Choroid plexus epithelial cell (primary cell): ENCODE results near the gene TMEM38A.
A peak's percentile ranks its signal among the peaks of the same experiment; 100 is the strongest.

ENCODE experiments used
- DNase-seq: peaks from one replicate; pipeline ENCODE4 v3.0.0-alpha.2; 2010; ENCODE audit warnings: low read depth
- H3K4me3 ChIP-seq: 2 replicates; pipeline ENCODE4 v1.5.1; 2011; ENCODE audit warnings: low read depth, mild to moderate bottlenecking, control low read depth, low read length, moderate library complexity
- TF ChIP-seq, protein P1 (sequence below): conservative IDR thresholded peaks from 2 replicates; pipeline ENCODE4 v1.5.1; 2011; ENCODE audit warnings: low read depth, mild to moderate bottlenecking, control low read depth, inconsistent platforms, low read length, moderate library complexity

Gene TMEM38A

DNA sequence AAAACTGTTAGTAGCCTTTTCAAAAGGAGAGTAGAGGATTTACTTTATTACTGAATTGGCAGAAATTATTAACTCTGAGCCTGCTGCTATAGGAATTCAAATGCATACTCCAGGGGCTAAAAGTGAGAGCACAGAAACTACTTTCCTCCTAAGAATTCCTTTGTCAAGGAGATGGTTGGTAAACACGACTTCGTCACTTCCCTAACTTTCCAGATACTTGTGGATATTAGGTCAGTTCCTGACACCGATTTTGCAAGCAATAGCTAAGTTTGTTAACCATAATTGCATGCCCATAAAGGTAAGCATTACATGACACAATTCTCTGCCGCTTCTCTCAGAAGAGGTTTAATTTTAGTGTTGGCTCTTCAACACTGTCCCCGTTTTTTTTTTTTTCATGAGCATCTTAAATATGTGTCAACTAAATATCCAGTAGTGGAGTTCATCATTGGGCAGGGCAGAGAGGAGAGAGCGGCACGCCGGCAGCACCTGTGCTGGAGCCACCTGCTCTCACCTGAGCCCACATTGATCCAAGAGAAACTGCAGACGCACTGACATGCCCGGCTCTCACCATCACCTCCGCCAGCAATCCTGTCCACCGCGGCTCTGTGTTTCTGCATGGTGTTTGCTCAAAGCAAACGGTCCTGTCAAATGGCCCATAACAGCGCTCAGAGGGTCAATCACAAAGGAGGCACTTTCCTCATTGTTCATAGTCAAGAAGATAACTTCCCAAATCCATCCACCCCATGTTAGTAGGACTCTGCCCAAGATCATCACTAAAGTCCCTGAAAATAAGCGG is 35.6 kb upstream of the TMEM38A start:
- no peak overlapping the region for H3K4me3 ChIP-seq
- TF ChIP-seq, protein P1, sequence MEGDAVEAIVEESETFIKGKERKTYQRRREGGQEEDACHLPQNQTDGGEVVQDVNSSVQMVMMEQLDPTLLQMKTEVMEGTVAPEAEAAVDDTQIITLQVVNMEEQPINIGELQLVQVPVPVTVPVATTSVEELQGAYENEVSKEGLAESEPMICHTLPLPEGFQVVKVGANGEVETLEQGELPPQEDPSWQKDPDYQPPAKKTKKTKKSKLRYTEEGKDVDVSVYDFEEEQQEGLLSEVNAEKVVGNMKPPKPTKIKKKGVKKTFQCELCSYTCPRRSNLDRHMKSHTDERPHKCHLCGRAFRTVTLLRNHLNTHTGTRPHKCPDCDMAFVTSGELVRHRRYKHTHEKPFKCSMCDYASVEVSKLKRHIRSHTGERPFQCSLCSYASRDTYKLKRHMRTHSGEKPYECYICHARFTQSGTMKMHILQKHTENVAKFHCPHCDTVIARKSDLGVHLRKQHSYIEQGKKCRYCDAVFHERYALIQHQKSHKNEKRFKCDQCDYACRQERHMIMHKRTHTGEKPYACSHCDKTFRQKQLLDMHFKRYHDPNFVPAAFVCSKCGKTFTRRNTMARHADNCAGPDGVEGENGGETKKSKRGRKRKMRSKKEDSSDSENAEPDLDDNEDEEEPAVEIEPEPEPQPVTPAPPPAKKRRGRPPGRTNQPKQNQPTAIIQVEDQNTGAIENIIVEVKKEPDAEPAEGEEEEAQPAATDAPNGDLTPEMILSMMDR = no peak
- no peak for DNase-seq

DNA sequence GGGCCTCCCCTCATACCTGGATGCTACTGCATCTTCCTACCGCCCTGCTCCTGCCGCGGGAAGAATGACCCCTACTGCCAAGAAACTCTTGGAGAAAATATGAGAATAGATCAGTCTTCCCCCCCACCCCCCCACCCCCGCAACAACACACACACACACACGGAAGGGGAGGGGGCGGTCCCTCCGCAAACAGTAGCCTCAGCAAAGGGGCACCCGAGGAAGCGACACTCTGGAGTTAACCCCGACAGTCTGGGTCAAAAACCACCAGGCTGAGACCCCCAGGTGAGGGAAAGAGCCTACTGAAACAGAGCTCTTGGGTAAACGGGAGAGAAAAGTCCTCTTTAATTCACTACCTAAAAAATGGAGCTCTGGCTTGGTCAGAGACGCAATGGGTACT is 34.1 kb upstream of the TMEM38A start:
- no peak for DNase-seq
- TF ChIP-seq, protein P1 = no peak
- peak overlapping the region; percentile 89 for H3K4me3 ChIP-seq

DNA sequence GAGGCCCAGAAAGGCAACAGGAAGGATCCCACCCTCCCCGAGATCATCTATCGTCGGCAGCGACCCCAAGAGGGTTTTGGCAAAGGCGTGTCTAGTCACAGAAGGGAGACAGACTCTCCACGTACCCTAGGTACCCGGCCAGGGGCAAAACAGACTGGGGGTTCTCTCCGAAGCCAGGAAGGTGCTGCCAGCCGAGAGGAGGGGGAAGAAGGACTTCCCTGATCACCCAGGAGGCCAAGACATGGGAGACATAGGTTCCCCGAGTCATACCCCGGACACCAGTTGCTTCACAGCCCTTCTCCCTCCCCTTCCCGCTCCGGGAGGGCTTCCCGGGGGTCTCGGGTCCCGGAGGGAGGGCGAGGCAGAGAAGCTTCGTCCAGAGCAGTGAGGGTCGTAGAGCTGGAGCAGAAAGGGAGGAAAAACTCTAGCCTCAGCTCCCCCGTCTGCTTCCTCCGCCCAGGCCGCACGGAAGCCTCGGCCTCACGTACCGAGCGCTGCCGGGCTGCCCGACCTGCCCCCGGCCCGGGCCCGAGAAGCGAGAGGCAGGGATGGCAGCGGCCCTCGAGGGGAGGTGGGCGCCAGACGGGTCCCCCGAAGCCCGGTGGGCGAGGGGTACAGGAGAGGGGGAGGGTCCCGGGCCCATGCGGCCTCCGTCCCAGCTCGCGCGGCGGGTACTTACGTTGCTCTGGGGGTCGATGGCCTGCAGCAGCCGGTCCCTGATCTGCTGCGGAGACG is 33.6 kb upstream of the TMEM38A start:
- TF ChIP-seq, protein P1 = peak; percentile 1
- peak; percentile 18 for DNase-seq
- H3K4me3 ChIP-seq = peak overlapping the region; percentile 89

GRCh38 chr19:16627928-16628182 is 33.1 kb upstream of the TMEM38A start:
- peak overlapping the region; percentile 89 for H3K4me3 ChIP-seq
- DNase-seq = no peak
- TF ChIP-seq, protein P1 = no peak

GRCh38 chr19:16628183-16628983 is 32.6 kb upstream of the TMEM38A start, which contains the start of gene MED26:
TSS of gene MED26 (minus strand) at chr19:16628204. CDS start at chr19:16627943, 261 bp downstream.
- peak; percentile 96 for DNase-seq
- TF ChIP-seq, protein P1 = no peak
- peak within 1 kb of the TSS; percentile 89 for H3K4me3 ChIP-seq

DNA sequence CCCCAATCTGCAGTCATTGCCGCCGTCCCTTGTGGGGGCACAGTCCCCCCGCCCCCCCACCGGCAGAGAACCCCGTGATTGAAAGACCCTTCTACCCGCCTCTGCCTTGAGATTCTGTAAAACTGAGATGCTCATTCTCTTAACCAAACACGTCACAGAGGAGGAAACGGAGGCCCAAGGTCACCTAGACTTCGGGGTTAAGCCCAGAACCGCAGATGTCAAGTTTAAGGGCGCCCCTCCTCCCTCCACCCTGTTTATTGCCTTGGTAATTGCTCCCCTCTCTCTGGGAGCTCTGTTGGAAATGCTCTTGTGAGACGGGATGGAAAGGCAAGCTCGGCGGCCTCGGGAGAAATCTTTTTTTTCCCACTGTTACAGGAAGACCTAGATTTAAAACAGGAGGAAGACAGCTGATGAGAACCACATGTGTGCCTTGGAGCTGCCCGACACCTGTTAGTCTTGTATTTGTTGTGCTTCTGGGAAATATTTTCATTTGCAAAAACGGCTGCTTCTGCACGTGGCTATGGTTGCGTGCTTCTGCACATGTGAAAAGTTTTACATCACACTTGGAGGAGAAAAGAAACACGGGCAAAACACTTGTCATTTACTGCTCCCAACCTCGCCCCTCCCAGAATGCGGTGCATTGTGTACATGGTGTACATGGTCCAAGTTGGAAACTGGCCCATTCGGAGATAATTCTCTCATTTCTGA is 31.8 kb upstream of the TMEM38A start:
- TF ChIP-seq, protein P1 = no peak
- DNase-seq = peak; percentile 72
- peak overlapping the region; percentile 89 for H3K4me3 ChIP-seq
